NCI-H524 treated with DMSO at 0.1 percent for 48 hours (cell line): ENCODE measurements around the gene SCFD2.
"Not testable (repeated sequence)": the region's sequence is repeated elsewhere in the genome, so short reads cannot be mapped to it uniquely, and the experiment has no call there.

Experiments used
- DNase-seq: peaks from one replicate; lab custom pipeline; 2025; lab: John Stamatoyannopoulos, UW

Gene SCFD2

GRCh38 chr4:52850406-52851124, 515.3 kb downstream of the SCFD2 start:
- no peak for DNase-seq

- no peak for DNase-seq
These were observed 517.6 kb downstream of the SCFD2 start for GRCh38 chr4:52848254-52848653.

- DNase-seq = no peak
These were observed 519.4 kb downstream of the SCFD2 start for GRCh38 chr4:52846502-52846901.

- no peak for DNase-seq
These were observed 521.3 kb downstream of the SCFD2 start for GRCh38 chr4:52844596-52844995.

- DNase-seq = no peak
These were observed 521.9 kb downstream of the SCFD2 start for GRCh38 chr4:52843958-52844357.

GRCh38 chr4:52843351-52843750, 522.5 kb downstream of the SCFD2 start:
- no peak for DNase-seq

- no peak for DNase-seq
These were observed 523.1 kb downstream of the SCFD2 start for GRCh38 chr4:52842792-52843191.

GRCh38 chr4:52841682-52842456, 524.0 kb downstream of the SCFD2 start:
- DNase-seq = no peak

- no peak for DNase-seq
These were observed 525.1 kb downstream of the SCFD2 start for GRCh38 chr4:52840531-52841370.

GRCh38 chr4:52838729-52839586, 526.9 kb downstream of the SCFD2 start:
- DNase-seq = peak; percentile 3

GRCh38 chr4:52837716-52838558, 527.9 kb downstream of the SCFD2 start:
- DNase-seq = no peak

- no peak for DNase-seq
These were observed 529.2 kb downstream of the SCFD2 start for GRCh38 chr4:52836678-52837077.

GRCh38 chr4:52836120-52836519, 529.7 kb downstream of the SCFD2 start:
- no peak for DNase-seq

GRCh38 chr4:52834641-52835456, 531.0 kb downstream of the SCFD2 start:
- DNase-seq = not testable (repeated sequence)

- DNase-seq = no peak
These were observed 531.8 kb downstream of the SCFD2 start for GRCh38 chr4:52833941-52834525.

GRCh38 chr4:52825460-52826090, 540.3 kb downstream of the SCFD2 start:
- no peak for DNase-seq

GRCh38 chr4:52824603-52825459, 541.0 kb downstream of the SCFD2 start:
- no peak for DNase-seq

- no peak for DNase-seq
These were observed 541.6 kb downstream of the SCFD2 start for GRCh38 chr4:52824270-52824602.
